ENCODE measurements around the gene PRKCZ.

PRKCZ gene

DNA sequence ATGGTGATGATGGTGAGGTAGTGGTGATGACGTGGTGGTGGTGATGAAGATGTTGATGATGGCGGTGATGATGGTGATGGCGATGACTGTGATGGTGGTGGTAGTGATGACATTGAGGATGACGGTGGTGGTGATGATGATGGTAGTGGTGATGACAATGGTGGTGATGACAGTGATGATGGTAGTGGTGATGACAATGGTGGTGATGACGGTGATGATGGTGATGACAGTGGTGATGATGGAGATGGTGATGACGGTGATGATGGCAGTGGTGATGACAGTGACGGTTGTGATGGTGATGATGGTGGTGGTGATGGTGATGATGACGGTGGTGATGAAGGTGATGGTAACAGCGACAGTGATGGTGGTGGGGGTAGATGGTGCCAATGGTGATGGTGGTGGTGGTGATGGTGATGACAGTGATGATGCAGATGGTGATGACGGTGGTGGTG lies 105.0 kb downstream of the PRKCZ start:
- no peak for FAIRE-seq
- no peak for DNase-seq (ENCODE audit: low spot score)

DNA sequence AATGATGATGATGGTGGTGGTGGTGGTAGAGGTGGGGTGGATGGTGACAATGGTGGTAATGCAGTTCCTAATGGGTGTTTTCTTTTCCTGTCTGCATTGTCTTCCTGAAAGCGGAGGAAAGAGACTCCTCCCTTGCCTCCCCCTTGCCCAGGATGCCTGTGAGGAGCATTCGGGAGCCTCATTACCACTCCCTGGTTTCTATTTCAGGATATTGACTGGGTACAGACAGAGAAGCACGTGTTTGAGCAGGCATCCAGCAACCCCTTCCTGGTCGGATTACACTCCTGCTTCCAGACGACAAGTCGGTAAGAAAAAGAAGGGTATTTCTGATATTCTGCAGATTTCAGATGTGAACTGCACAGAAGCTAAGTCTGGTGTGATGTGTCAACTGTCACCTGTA lies 105.6 kb downstream of the PRKCZ start:
- FAIRE-seq = no peak
- no peak for DNase-seq (ENCODE audit: low spot score)

DNA sequence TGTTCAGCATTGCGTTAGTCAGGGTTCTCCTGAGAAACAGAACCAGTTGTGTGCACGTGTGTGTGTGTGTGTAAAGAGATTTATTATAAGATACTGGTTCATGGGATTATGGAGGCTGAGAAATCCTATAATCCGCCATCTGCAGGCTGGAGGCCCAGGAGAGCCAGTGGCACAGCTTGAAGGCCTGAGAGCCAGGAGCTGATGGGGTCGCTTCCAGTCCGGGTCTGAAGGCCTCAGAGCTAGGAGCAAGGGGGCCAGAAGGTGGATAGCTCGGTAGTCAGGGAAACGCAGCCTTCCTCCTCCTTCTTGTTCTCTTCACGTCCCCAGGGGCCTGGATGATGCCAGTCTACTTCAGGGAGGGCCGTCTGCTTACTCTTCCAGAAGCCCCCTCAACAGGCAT lies 106.7 kb downstream of the PRKCZ start:
- DNase-seq (ENCODE audit: low spot score) (no peak), FAIRE-seq (no peak)

DNA sequence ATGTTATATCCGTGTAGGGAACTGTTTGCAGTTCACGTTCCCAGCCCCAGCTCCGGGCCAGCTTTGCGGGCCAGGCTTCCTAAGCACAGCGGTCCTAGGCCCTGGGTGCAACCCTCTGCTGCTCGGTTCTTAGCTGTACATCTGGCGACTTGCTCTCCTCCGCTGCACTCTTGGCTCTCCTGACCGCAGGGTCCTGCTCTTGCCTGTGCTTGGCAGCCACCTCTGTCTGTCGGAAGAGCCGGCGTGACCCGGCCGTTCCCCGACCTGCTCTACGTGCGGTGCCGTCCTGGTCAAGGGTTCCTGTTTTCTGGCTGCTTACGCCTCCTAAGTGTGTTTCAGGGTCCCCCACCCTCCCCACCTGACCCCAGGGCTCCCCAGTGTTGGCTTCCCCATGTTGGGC lies 107.6 kb downstream of the PRKCZ start:
- DNase-seq (ENCODE audit: low spot score) = no peak
- no peak for FAIRE-seq

DNA sequence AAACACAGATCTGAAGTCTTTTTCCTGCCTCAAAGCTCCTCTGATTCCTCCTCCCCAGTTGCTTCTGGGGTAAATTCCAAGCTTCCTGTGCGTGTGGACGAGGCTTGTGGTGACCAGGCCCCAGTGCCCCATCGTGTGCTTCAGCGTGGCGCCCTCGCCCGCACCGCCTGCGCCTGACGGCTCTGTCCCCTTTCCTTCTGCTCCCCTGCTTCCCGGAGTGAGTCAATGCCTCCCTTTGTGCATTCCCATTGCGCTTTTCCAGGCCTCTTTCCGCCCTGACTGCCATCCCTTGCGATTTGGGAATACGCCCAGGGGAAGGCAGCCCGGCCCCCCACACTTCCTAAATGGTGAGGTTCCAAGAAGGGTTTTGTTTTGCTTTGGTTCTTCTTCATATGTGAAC lies 108.1 kb downstream of the PRKCZ start:
- DNase-seq (ENCODE audit: low spot score) = no peak
- FAIRE-seq = no peak

DNA sequence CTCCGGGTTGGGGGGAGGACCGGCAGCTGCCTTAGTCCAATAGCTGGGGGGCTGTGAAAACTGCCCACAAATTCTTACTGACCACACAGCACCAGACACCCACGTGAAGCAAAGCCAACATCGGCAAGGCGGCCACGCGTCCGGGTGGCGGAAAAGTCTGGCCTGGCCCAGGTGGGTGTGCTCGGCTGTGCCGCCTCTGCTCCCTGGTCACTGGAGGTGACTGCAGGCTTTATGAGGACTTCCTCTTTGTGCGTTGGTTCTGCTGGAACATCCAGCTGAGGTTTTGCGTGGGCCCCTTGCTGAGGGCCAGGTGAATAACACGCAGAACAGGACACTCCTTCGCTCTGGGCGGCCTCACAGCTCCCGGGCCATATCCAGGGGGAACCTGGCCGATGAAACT lies 108.9 kb downstream of the PRKCZ start:
- DNase-seq (ENCODE audit: low spot score) (no peak), FAIRE-seq (no peak)

DNA sequence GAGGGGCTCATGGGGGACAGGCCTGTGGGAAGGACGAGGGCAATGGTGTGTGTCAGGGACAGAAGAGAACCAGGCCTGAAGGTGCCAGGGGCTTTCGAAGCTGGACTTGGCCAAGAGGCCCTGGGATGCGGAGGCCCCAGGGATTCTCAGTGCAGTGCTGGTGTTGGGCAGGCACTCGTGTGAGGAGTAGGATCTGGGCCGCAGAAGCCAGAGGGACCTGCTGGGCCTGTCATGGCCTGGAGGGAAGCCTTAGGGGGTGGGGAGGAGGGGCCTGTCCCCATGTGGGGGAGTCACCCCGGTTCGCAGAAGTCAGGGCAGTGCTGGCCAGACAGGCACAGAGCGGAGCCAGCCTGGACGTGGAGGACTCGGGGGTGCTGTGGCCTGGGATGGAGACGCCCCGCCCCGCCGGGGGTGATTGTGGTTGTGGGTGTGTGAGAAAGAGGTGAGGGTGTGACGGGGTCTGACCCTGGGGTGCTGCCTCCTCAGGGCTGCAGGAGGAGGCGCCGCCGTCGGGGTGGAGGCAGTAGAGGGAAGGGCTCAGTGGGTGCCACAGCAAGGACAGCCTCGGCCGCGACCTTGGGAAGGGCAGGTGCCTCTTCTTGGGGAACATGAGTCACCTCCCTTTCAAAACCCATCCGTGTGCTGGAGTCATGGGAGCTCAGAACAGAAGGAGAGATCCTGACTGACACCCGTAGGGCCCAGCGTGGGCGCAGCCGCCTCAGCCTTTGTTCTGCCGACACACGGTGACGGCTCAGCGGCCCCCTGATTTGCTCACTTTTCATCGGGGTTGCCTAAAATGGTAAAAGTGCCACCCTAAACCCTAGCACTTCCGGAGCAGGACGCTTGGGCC lies 110.5 kb downstream of the PRKCZ start:
- FAIRE-seq = no peak
- no peak for DNase-seq (ENCODE audit: low spot score)

DNA sequence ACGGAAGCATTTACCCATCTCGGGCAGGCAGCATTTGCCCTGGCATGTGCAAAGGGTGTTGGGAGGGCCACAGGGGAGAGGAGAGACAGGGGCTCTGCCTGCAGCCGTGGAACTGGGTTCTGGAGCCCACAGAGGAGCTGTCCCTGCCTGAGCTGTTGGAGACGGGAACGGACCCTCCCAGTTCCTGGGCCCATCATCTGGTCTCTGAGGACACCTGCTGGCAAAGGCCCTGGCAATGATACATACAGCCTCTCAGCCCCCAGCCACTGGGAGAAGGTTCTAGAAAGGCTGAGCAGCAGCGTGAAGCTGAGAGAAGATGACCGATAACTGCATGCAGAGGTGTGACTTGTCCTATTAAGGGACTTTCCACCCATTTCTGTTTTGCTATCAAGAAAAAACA lies 113.0 kb downstream of the PRKCZ start:
- no peak for DNase-seq (ENCODE audit: low spot score)
- no peak for FAIRE-seq

DNA sequence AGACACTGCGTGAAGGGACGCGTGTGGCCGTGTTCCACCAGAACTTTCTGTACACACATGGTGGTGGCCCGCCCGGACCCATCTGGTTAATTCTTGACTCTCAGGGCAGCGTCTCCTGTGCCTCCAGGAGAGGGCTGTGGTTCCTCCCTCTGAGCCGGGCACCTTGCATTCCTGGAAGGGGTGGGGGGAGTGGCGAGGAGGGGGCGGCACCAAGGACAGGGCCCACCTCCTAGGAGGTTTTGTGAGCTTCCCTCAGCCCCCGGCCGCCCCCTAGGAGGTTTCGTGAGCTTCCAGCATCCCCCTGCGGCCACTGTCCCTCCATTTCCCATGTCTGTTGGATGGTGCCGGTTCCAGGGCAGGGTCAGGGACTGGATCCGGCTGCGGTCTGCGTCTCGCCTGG lies 115.4 kb downstream of the PRKCZ start:
- FAIRE-seq = no peak
- no peak for DNase-seq (ENCODE audit: low spot score)

DNA sequence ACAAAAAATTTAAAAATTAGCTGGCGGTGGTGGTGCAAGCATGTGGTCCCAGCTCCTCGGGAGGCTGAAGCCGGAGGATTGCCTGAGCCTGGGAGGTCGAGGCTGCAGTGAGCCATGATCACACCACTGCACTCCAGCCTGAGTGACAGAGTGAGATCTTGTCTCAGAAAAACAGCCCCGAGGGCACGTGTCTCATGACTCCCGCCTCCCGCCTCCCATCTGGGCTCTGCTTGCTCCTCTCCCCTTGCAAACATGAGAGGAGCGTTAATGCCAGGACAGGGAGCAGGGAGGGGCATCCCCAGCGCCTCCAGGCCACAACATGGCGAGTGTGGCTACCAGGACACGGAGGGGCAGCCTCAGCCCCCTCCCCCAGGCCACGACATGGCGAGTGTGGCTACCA lies 116.0 kb downstream of the PRKCZ start:
- FAIRE-seq (no peak), DNase-seq (ENCODE audit: low spot score) (no peak)

DNA sequence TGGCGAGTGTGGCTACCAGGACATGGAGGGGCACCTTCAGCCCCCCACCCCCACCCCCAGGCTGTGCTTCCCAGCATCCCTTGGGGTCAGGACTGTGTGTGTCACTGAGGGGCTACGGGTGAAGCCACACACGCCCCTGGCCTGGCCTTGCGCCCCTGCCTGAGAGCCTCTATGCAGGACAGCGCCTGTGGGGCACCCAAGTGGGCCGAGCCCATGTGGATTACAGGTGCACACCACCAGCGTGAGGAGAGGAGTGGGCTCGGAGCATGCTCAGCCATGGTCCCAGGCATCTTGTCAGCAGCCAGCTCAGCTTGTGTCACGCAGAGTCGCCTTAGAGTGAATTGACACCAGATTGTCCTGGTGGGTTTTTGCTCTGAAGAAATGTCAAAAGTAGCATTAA lies 116.5 kb downstream of the PRKCZ start:
- DNase-seq (ENCODE audit: low spot score) (no peak), FAIRE-seq (no peak)

DNA sequence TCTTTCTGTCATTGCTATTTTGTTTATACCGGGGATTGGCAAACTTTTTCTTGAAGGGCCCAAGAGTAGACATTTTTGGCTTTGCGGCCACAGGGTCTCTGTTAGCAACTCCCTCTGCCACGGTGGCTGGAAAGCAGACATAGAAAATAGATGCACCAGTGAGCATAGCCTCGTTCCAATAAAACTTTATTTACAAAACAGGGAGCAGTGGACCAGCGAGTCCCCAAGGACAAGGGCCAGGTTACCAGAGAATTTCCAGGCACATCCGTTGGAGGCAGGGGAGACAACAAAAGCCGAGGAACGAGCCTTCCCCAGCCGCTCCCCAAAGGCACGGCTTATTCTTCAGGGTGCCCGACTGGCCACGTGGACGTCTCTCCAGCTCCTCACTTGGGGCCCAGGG lies 117.9 kb downstream of the PRKCZ start:
- FAIRE-seq (no peak), DNase-seq (ENCODE audit: low spot score) (no peak)

DNA sequence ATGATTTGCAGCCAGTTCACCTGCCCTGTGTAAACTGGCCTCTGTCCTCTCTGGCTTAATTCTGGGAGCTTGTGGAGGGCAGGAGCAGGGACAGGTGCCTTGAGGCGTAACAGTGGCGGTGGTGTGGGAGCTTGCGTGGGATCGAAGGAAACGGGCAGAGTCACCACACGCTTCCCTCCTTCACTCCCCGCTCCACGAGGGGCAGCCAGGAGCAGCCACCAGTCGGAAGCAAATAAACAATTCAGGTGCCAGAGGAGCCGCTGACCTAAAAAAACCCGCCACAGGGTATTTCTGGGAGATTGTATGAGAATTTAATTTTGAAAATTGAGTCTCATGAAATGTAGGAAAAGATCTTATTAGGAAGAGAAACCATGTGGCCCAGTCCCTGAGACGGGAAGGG lies 118.3 kb downstream of the PRKCZ start:
- DNase-seq (ENCODE audit: low spot score) (no peak), FAIRE-seq (no peak)

DNA sequence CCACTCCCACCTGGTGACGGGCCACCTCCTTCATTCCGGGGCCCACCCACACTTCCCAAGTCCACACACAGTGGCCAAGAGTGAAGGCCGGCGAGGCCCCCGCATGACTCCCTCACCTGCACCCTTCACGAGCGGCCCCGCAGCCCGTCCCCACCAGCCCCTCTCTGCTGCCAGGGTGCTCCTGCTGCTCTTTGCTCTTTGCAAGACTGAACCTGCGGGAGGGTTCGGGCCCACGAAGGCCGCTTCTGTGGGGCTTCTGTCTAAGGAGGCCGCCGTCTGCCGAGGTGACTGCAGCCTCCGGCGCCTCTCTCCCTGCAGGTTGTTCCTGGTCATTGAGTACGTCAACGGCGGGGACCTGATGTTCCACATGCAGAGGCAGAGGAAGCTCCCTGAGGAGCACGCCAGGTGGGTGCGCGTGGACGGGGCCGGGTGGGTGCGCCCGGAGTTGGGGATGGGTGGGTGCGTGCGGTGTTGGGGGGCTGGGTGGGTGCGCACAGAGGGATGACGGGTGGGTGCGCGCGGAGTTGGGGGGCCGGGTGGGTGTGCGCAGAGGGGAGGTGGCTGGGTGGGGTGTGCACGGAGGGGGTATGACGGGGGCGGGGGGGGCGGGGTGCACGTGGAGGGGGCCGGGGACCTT lies 119.1 kb downstream of the PRKCZ start:
- FAIRE-seq (no peak), DNase-seq (ENCODE audit: low spot score) (no peak)

DNA sequence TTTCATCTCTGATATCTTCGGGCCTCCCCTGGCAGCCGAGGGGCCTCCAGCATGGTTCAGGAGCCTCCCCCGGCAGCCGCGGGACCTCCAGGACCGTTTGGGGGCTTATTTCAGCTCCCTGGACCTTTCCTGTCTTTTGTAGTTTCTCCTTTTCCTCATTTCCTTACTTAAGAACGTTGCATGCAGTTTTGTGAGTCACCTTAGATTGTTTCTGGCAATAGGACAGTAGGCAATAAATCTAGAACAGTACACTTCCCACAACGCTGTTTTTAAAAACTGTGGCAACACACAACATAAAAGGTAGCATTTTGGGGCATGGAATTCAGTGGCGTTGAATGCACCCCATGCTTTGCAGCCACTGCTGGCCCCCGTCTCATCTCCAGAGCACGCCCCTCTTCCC lies 120.0 kb downstream of the PRKCZ start:
- no peak for DNase-seq (ENCODE audit: low spot score)
- FAIRE-seq = no peak

DNA sequence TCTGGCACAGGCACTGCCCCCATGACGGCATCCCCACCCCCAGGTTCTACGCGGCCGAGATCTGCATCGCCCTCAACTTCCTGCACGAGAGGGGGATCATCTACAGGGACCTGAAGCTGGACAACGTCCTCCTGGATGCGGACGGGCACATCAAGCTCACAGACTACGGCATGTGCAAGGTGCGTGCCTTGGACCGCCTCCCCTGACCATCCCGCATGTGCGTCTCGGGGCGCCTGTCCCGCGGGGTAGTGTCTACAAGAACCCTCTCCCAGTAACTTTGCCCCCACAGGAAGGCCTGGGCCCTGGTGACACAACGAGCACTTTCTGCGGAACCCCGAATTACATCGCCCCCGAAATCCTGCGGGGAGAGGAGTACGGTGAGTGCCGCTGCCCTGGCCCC lies 121.8 kb downstream of the PRKCZ start:
- DNase-seq (ENCODE audit: low spot score) = no peak
- FAIRE-seq = no peak

DNA sequence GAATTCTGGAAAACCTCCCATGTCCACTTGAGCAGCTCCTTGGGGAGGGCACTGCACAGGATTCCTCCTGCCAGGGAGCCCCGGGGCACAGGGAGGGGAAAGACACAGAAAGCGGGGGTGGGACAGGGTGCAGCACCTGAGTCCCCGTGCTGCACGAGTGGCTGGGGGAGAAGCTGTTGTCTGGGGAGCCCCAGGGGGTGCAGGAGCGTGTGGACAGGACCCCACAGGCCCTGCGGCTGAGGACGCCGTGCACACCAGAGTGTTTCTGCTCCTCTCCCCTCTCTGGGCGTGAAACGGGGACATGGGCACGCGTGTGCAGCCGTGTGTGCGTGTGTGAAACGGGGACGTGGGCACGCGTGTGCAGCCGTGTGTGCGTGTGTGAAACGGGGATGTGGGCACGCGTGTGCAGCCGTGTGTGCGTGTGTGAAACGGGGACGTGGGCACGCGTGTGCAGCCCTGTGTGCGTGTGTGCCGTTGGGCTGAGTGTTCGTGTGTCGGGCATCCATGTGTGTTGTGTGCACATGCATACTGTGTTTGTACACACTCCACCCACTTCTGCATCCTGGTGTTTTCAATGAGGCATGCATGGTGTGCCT lies 122.4 kb downstream of the PRKCZ start:
- no peak for DNase-seq (ENCODE audit: low spot score)
- FAIRE-seq = no peak

DNA sequence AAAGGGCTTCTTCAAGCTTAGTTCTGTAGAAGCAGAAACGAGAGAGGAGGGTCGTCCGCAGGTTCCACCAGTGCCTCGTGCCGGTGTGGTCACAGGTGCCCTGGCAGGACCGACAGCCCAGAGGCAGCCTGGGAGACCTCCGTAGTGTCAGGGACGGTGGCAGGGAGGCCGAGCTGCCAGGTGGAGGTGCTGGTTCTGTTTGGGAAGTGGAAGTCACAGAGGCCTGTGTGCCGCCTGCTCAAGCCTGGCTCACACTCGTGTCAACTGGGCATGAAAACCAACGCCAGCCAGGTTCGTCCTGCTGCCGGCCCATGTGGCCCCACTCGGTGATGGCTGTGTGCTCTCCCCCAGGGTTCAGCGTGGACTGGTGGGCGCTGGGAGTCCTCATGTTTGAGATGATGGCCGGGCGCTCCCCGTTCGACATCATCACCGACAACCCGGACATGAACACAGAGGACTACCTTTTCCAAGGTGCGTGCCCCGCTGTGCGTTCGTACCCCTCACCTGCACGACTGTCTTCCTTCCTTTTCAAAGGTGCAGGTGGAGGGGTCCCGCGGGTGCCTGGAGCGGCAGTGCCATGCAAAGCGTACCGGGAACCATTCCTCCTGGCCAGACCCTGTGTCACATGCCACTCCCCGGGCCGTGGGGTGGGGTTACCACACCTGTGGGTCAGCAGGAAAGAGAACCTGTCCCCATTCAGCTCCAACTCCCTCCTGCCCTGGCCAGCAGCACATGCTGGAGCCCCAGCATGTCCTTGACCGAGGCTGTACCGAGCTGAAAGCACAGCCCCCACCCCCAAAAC lies 123.5 kb downstream of the PRKCZ start:
- DNase-seq (ENCODE audit: low spot score) = no peak
- no peak for FAIRE-seq

DNA sequence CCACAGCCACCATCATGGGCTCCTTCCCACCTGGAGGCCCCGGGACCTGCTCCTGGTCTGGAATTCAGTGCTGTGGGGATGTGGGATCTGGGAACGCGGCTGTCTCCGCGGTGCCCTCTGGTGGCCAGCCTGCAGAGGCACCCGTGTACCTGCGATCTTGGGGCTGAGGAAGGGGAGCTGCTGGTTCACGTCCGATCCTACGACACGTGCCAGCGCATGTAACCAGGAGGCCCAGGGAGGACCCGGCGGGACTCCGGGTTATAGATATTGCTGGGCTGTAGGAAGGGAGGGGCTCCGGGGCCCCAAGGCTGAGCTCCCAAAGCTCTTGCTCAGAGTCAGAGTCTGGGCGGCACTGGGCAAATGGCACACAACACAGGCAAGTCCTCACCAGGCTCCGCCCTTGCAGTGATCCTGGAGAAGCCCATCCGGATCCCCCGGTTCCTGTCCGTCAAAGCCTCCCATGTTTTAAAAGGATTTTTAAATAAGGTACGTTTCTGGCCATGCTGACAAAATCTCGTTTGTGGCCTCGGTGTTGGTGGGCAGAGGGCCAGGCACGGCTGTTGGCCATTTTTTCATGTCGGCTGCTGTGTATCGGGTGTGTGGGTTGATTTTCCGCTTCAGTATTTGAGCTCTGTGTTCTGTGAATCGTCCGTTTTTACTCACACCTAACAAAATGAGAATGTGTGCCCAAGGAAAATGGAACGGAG lies 124.3 kb downstream of the PRKCZ start:
- FAIRE-seq (no peak), DNase-seq (ENCODE audit: low spot score) (peak; percentile 41)

DNA sequence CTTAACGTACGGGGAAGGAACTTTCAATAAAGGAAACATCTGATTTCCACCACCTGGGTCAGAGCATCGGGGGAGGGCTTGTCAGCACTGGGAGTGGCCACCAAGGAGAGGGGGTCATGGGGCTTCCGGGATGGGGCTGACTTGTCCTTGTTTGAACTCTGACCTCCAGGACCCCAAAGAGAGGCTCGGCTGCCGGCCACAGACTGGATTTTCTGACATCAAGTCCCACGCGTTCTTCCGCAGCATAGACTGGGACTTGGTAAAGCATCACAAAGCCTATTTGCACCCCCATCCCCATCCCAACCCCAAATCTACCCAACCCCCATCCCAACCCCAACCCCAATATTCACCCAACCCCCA lies 124.8 kb downstream of the PRKCZ start:
- no peak for FAIRE-seq
- no peak for DNase-seq (ENCODE audit: low spot score)

DNA sequence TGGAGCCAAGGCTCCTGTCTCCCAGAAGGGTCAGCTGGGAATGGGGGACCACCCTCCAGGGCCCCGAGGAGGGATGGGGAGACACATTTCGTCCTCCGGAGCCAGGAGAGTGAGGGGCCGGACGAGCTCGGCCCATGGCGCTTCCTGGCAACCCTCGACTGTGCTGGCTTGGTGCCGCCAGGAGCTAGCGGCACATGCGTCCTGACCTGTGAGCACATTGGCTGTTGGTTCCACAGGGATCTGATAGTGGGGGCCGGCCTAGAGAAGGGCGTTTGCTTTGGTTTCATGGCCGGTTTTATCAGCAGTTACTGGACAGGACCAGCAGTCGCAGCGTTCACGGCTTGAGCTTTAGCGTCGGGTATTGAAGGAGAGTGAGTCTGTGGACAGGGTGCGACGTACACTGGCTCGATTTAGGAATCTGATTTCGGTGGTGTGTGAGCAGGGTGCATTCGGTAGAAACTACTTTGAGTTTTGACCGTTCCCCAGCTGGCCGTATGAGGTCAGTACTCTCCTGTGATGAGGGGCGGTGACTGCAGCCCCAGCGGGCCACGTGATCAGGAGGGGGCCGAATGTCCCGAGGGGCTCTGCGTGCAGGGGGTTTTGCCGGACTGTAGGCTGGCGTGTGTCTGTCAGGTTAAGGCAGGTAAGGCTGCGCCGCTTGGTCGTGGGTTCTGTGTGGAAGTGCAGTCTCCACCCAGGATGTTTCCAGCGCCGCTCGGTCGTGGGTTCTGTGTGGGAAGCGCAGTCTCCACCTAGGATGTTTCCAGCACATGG lies 125.7 kb downstream of the PRKCZ start:
- no peak for DNase-seq (ENCODE audit: low spot score)
- FAIRE-seq = no peak
